Posterior cingulate gyrus (tissue), 11 donors: ENCODE results near the gene POLD4.

ENCODE experiments used
- DNase-seq, 10 donors: peaks; one replicate each; pipeline versions ENCODE4 v3.0.0 to v3.0.0-alpha.2; 2020 to 2021; ENCODE audit warnings: mixed read lengths in 3 of 10
- intact Hi-C: fragments of 100-400 bp; cut with DNase I; formaldehyde crosslinking; loops from one replicate; pipeline ENCODE4 v1.15.1; 2023

Gene POLD4

DNA sequence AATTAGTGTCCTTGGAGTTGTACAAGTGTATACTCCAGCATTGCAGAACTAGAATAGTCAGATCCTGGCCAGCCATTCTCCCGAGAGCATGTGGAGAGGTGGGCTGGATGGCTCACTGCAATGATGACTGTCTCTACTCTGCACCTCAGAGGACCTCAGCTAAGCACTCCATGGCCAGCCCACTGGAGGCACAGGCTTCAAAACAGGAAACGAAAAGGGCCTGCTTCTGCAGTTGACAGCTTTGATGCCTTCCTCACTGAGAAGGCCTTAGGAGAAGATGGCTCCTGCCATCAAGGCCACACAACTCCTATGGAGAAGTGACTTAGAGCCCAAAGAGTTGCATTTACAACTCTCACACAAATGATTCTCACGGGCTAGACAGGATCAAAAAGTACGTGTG lies 9.1 kb downstream of the POLD4 start:
- peak in 2 of 10 donors; percentile 14 to 23 for DNase-seq
- intact Hi-C loops: no loop called here

DNA sequence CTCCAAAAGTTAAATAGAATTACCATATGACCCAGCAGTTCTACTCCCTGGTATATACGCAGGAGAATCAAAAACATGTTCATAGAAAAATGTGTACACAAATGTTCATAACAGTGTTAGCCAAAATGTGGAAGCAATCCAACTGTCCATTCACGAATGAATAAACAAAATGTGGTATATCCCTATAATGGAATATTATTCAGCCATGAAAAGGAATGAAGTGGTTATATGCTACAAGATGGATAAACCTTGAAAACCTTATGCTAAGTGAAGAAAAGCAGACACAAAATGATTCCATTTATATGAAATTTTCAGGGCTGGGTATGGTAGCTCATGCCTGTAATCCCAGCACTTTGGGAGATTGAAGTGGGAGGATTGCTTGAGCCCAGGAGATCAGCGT lies 16.1 kb downstream of the POLD4 start:
- DNase-seq: no peak
- intact Hi-C loops: no loop called here

DNA sequence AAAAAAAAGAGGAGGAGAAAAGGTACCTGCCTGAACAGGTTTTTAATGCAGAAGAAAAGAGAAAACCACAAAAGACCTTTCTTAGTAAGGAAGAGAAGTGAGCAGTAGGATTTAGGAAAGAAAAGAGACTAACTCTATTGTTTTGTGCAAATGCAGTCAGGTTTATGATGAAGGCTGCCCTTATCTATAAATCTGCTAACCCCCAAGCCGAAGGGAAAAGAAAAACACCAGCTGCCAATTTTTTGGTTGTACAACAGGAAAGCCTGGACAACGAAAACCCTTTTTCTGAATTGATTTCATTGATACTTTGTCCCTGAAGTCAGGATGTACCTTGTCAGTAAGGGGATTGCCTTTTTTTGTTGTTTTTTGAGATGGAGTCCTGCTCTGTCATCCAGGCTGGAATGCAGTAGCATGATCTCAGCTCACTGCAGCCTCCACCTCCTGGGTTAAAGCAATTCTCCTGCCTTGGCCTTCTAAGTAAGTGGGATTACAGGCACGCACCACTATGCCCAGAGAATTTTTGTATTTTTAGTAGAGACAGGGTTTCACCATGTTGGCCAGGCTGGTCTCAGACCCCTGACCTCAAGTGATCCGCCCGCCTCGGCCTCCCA lies 21.2 kb downstream of the POLD4 start:
- intact Hi-C loops: no loop called here
- DNase-seq: no peak

DNA sequence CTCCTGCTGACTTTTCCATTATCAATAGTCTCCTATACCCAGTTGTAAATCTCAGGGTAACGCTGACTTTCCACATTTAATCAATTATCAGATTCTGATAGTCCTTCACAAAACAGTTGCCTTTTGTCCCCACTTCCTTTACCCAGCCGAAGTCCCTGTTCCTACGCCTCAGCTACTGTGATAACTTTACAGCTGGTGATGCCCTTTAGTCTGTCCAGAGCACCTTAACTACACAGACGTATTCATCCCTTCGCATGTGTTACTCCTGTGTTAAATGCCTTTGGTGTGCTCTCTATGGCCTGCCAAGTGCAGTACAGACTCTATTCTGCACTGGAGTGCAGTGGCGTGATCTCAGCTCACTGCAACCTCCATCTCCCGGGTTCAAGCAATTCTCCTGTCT lies 29.8 kb downstream of the POLD4 start:
- intact Hi-C loops: loop anchor here (10.0 kb wide), 1 partner anchor 359 kb away; no protein-coding TSS in a partner anchor
- no peak for DNase-seq

DNA sequence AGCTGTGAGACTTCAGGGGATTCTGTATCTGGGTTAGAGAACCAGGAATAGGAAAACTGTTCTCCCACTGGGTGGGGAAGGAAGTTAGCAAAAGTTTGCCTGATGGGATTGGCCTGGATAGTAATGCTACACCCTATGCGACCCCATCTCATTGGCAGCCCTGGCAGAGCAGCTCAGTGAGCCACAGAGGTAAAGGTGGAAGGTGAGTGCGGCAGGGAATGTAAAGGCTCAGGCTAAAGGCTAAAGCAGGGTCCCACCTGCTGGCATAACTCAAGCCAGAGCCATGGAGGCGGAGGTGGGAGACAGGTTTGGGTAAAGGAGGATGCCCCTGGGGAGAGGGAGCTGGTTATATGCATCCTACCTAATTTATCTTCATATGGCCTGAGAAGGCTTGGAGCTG lies 31.3 kb downstream of the POLD4 start:
- intact Hi-C loops: loop anchor here (10.0 kb wide), 1 partner anchor 357 kb away; no protein-coding TSS in a partner anchor

DNA sequence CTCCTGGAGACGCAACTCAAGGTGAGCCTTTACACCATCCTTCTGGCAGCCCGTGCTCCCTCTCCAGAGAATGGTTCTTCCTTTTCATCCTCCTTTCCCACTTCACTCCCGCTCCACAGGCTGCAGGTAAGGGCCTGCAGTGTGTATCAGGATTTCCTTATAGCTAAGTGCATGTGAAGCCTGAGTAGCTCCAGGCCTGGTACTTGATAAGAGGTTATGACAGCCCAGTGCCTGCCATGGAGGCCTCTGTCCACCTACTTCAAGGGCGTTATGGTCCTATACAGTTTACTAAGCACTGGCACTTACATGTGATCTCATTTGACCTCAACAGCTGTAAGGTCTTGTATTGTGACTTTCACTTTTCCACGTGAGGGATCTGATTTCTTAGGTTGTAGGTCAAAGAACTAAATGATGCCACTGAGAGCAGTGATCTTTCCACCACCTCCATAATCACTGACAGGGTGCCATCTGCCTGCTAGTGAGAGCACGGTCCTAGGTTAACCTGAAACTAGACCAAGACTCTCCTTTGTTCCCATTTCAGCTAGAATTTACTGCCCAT lies 32.0 kb downstream of the POLD4 start:
- intact Hi-C loops: loop anchor here (10.0 kb wide), 1 partner anchor 357 kb away; no protein-coding TSS in a partner anchor
- peak in 2 of 10 donors; percentile 11 to 24 for DNase-seq

More for the DNA sequence above, 31.3 kb downstream of the POLD4 start:
- DNase-seq: peak in 1 of 10 donors; percentile 54

DNA sequence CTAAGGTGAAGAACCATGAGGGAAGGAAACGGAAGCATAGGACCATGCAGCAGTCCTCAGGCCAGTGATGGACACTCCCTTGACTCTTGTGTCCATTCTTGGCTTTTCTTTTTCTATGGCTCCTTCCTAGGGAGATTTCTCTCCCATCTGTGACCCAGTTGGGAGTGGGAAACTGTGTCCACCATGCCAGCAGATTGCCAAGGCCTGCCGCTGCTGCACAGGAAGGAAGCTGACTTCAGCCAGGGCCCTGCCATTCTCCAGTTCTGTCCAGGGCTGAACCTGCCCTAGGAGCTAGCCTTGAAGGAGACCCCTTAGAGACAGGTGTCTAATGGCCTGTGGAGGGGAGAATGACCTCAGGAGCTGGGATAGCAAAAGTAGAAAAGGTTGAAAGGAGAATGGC lies 32.7 kb downstream of the POLD4 start:
- peak in 2 of 10 donors; percentile 3 to 35 for DNase-seq
- intact Hi-C loops: loop anchor here (10.0 kb wide), 1 partner anchor 356 kb away; no protein-coding TSS in a partner anchor

DNA sequence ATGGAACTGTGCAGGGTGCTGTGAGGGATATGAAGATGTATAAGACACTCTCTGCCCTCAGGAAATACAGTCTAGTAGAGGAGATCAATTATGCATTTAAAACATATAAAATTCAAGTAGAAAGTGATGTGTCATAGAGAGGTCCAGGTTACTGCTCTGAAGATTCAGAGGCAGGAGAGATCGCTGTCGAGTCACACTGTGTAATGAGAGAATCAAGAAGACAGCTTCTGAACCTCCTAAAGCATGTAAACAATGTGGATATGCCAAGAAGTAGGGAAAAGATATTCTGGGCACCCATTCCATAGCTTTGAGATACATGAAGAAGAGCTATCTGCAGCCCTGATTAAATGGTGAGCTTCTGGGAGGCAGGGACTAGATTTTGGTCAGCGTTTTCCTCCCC lies 33.3 kb downstream of the POLD4 start:
- intact Hi-C loops: loop anchor here (10.0 kb wide), 1 partner anchor 355 kb away; no protein-coding TSS in a partner anchor
- no peak for DNase-seq

DNA sequence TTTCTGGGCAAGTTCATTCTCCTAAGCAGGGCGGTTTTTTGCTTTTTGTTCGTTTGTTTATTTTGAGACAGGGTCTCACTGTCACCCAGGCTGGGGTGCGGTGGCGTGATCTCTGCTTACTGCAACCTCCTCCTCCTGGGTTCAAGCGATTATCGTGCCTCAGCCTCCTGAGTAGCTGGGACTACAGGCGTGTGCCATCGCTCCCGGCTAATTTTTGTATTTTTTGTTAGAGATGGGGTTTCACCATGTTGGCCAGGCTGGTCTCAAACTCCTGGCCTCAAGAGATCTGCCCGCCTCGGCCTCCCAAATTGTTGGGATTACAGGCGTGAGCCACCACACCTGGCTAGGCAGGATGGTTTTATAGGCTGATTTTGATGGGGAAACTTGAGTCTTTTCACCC lies 34.5 kb downstream of the POLD4 start:
- intact Hi-C loops: loop anchor here (5.0 kb wide), 1 partner anchor 237 kb away; no protein-coding TSS in a partner anchor
- peak in 2 of 10 donors; percentile 39 to 40 for DNase-seq

DNA sequence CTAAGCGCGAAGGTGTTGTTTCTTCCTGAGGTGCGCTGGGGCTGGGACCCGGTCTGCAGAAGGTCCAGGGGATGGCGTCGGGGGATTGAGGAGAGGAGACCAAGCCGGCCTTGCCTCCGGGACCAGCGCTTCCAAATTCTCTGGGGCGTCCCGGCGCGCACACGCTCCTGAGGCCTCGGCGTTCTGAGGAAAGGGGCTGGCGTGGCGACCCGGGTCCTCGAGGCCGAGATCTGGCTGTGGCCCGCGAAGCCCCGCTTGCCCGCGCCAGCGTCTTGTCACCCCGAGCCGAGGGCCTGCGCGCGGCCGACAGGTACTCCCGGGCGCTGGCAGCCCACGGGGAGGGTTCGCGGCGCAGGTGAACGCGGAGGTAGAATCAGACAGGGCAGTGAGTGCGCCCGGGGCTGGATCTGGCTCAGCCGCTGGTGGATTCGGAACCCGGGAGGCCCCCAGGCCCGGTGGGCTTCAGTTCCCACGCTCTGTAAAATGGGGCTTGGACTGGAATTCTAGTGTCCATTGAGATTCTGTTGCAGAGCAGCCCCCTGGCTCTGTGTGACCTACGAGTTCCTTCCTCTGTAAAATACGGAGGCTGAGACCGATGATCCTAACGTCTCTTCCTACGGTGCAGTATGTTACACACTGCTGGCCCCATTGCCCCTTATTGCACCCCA lies 35.3 kb downstream of the POLD4 start:
- intact Hi-C loops: loop anchor here (1.0 to 5.0 kb wide), 3 partner anchors 52 to 236 kb away; partner anchors contain the start of gene GRK2
- DNase-seq: peak in 1 of 10 donors; percentile 79

DNA sequence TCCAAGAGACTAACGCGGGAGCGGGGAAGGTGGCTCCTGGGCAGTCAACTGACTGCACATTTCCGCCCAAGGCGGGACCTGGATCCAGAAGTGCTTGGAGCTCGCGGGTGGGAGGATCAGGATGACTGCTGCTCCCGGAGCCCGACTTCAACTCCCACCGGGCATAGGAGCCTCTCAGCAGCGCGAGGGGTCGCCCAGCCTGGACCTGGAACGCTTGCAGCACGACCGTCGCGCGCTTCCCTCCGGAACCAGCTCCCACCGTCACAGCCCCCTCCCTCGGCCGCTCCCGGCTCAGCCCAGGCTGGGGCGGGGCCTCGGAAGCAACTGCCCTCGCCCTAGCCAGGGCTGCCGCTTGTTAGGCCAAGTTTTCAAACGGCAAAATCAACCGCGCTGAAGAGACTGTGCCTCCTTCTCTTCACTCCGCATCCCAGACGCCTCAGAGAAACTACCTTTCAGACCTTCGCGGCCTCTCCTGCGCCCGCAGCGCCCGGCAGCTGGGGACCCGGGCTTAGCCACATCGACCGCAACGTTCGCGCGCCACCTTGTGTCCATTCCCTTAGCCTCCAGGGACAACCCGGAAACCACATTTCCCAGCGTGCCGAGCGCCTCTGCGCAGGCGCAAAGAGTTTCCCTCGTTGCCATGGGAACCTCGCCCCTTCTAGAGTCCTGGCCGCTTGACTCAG lies 36.0 kb downstream of the POLD4 start:
- intact Hi-C loops: loop anchor here (1.0 to 5.0 kb wide), 3 partner anchors 51 to 235 kb away; partner anchors contain the start of gene GRK2

DNA sequence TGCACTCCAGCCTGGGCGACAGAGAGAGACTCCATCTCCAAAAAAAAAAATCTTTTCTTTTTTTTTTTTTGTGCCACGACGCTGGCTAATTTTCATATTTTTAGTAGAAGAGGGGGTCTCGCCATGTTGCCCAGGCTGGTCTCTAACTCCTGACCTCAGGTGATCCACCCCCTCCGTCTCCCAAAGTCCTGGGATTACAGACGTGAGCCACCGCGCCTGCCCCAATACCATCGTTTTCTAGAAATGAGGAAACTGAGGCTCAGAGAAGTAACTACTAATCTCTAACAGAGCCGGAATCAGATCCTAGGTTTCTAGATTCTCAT lies 36.5 kb downstream of the POLD4 start:
- DNase-seq: no peak
- intact Hi-C loops: loop anchor here (1.0 to 5.0 kb wide), 3 partner anchors 51 to 235 kb away; partner anchors contain the start of gene GRK2

More for the DNA sequence above, 36.0 kb downstream of the POLD4 start:
- DNase-seq: peak; percentile 95 to 99 (median 98)

DNA sequence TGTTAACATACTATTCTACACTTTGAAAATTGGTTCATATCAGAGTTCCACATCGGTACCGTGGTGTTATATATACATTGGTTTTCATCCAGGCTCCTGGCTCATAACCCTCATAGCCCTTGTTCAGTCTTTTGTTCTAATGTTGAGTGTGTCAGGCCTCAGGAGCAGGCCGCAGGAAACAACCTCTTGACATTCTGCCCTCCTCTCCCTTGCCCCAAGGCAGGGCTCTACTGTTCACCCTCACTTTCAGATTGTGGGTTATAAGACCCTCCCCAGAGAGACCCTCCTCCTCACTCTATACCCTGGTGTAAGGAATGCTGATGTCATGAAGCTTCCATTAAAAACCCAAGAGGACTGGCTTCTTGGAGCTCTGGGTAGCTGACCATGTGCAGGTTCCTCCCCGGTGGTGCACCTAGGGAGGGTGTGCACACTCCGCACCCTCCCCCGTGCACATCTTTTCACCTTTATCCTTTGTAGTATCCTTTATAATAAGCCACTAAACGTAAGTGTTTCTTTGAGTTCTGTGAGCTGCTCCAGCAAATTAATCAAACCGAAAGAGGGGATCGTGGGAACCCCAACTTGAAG lies 37.9 kb downstream of the POLD4 start:
- peak in 1 of 10 donors; percentile 19 for DNase-seq
- intact Hi-C loops: loop anchor here (5.0 kb wide), 1 partner anchor 233 kb away; no protein-coding TSS in a partner anchor

DNA sequence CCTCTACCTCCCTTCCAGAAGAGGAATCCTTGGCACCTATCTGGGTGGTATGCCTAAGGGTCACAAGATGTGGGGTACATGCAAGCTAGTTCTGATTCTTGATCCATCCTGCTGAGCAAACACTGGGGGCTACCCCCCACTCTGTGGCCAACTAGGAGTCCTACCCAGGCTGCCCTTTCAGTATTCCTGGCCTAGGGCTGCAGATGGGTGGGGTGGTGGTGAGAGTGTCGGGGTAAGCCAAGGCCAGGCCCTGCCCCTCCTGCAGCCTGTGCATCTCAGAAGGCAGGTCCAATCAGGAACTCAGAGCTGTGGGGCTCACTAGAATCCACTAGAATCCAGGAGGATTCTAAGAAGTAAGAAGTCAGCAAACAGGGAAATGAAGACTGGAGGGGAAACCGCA lies 39.1 kb downstream of the POLD4 start:
- intact Hi-C loops: no loop called here
- DNase-seq: peak in 2 of 10 donors; percentile 7 to 15

DNA sequence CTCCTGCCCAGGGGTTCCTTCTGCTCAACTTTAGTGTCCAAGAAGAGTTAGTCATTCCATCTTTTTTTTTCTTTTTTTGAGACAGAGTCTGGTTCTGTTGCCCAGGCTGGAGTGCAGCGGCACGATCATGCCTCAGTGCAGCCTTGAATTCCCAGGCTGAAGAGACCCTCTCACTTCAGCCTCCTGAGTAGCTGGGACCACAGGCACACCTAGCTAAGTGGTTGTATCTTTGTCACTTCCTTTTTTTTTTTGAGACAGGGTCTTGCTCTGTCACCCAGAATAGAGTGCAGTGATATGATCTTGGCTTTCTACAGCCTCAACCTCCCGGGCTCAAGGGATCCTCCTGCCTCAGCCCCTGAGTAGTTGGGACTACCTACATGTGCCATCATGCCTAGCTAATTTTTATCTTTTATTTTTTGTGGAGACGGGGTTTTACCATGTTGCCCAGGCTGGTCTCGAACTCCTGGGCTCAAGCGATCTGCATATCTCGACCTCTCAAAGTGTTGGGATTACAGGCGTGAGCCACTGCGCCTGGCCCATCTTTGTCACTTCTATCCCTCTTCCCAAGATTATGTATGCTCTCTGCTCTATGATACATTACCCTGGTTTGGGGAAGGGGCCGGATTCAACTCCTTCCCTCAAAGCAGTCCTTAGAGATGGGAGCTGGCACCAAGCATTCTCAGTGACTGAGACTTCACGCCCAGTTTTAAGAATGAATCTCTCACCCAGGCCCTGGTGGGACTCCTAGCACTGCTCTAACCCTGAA lies 40.0 kb downstream of the POLD4 start:
- intact Hi-C loops: no loop called here
- DNase-seq: peak in 2 of 10 donors; percentile 15 to 45

DNA sequence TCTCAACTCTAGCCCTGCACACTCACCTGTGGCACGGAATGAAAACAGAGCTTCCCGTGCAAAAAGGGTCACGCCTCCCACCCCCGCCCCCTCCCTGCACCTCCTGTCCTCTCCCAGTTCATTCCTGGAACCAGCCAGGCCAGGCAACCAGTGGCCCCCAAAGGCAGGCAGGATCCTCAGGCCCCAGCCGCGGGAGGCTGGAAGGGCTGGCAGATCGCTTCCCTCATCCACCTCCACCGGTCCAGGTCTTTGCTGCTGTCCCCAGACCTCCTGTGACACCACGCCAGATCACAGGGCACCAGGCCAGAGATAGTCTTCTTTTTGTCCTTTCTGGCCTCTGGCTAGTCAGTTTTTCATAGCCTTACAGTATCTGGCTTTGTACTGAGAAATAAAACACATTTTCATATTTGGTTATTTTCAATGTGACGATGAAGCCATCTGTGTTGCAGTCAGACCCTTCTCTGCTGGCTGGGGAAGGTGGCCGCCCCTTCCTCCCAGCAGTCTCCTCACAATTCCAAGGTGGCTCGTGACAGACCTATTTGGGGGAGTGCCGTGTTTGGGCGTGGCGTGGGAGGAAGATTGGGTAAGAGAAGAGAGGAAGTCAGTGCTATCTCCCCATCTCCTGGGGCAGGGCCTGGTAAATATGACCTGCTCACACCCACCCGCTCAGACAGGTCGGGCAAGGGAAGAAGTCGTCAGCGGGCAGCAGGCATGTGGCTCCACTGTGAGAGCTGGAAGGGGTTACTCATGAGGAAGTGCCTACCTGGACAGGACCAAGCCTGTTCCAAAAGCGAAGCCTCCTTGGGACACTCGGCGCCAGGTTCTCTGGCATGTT lies 40.9 kb downstream of the POLD4 start:
- intact Hi-C loops: no loop called here
- DNase-seq: peak in 2 of 10 donors; percentile 44 to 67

DNA sequence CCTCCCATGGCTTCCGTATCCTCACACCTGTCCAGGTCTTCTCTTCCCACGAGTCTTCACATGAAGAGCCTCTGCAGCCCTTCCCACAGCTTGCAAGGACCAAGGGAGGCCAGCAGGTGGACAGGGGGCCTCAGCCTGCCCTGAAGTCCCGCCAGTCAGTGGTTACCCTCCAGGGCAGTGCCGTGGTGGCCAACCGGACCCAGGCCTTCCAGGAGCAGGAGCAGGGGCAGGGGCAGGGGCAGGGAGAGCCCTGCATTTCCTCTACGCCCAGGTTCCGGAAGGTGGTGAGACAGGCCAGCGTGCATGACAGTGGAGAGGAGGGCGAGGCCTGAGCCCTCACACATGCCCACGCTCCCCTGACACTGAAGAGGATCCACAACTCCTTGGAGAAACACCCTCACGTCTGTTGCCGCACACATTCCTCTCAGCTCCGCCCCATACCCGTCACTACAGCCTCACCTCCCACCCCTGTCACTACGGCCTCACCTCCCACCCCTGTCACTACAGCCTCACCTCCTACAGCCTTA lies 41.7 kb downstream of the POLD4 start:
- intact Hi-C loops: no loop called here
- DNase-seq: peak in 2 of 10 donors; percentile 37 to 53

DNA sequence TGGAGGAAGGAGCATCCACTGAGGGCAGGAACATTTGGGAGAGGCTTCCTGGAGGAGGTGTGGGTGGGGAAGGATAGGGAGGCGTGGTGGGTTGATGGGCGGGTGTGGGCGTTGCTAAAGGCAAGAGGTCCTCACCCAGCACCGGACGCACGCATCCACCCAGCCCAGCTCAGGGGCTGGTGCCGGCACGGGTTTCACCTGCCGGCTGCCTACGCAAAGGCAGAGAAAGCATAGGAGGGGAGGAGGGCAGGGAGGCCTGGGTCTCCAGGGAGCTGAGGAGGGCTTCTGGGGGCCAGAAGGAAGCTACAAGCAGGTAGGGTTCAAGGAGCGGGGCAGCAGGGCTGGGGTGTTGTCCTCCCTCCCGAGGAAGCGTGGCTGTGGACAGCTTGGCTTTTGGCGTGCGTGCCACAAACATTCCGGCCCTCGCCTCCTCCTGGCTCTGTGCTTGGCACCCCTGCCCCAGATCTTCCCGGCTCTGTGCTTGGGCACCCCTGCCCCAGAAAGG lies 42.2 kb downstream of the POLD4 start:
- peak in 3 of 10 donors; percentile 27 to 77 (median 77) for DNase-seq
- intact Hi-C loops: no loop called here
